GM13976 (cell line): ENCODE data around the gene RFC4.
"Not testable (repeated sequence)": the region's sequence is repeated elsewhere in the genome, so short reads cannot be mapped to it uniquely, and the experiment has no call there.

ENCODE experiments used
- DNase-seq: peaks from one replicate; pipeline ENCODE4 v3.0.0; 2012; ENCODE audit warnings: low spot score
- in situ Hi-C: fragments of 300-500 bp; cut with MboI; formaldehyde crosslinking; loops from one replicate; pipeline ENCODE4 v1.12.0; 2022; ENCODE audit warnings: low sequenced_read_pairs, mixed read lengths, inconsistent platforms; ENCODE audit not compliant: unreplicated experiment
- TF ChIP-seq, protein P1 (sequence below): IDR thresholded peaks from 2 replicates; pipeline ENCODE4 v1.5.1; 2012; ENCODE audit warnings: borderline replicate concordance, mild to moderate bottlenecking; ENCODE audit not compliant: insufficient read depth; ENCODE audit errors: extremely low read depth, missing control alignments, control extremely low read depth

Gene RFC4, protein sequence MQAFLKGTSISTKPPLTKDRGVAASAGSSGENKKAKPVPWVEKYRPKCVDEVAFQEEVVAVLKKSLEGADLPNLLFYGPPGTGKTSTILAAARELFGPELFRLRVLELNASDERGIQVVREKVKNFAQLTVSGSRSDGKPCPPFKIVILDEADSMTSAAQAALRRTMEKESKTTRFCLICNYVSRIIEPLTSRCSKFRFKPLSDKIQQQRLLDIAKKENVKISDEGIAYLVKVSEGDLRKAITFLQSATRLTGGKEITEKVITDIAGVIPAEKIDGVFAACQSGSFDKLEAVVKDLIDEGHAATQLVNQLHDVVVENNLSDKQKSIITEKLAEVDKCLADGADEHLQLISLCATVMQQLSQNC

DNA sequence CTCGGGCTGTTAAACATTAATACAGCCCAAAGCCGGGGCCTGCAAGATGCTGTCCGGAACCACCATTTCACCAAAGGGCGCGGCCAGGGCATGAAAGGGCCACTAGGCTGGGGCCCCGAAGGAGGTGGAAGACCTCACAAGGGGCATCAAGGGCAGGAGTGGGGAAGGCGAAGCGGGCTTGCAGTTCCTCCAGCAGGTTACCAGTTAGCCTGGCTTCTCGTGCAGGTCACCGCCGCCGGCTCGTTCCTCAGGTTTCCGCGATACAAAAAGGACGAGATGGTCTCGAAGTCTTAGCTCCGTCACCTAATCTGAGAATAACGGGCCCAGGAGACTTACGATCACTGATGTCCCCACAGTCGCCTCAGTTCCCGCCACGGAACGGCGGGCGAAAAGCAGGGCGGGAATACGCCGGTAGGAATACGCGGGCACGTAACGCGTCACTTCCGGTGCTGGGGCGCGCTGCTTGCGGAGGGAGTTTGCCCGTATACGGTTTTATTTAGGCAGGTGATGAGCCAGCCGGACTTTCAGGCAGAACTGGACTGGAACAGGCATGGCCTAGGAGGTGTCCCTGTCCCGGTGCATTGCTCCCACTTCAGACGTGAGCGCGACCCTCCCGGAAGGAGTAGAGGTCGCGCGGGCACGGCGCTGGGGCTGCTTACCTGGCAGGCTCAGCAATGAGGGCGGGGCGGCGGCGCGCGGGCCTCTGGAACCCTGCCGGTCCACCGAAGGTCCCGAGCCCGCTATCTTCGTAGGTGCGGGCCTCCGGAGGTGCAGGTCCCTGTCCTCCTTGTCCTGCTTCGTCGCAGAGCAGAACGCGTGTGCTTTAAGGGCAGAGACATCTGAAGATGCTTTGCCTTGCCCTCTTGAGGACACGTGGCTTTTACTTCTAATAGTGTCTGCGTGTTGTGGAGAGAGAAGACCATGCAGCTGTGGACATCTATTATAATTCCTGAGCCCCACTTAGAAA lies at the start of gene RFC4:
RFC4 (minus strand) TSS at position 394 of the 967 bp plus-strand sequence. CDS start 1,769 bp downstream, outside the sequence.
- TF ChIP-seq, protein P1, sequence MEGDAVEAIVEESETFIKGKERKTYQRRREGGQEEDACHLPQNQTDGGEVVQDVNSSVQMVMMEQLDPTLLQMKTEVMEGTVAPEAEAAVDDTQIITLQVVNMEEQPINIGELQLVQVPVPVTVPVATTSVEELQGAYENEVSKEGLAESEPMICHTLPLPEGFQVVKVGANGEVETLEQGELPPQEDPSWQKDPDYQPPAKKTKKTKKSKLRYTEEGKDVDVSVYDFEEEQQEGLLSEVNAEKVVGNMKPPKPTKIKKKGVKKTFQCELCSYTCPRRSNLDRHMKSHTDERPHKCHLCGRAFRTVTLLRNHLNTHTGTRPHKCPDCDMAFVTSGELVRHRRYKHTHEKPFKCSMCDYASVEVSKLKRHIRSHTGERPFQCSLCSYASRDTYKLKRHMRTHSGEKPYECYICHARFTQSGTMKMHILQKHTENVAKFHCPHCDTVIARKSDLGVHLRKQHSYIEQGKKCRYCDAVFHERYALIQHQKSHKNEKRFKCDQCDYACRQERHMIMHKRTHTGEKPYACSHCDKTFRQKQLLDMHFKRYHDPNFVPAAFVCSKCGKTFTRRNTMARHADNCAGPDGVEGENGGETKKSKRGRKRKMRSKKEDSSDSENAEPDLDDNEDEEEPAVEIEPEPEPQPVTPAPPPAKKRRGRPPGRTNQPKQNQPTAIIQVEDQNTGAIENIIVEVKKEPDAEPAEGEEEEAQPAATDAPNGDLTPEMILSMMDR = no peak
- in situ Hi-C loops = no loop called here
- peak; percentile 87 for DNase-seq

DNA sequence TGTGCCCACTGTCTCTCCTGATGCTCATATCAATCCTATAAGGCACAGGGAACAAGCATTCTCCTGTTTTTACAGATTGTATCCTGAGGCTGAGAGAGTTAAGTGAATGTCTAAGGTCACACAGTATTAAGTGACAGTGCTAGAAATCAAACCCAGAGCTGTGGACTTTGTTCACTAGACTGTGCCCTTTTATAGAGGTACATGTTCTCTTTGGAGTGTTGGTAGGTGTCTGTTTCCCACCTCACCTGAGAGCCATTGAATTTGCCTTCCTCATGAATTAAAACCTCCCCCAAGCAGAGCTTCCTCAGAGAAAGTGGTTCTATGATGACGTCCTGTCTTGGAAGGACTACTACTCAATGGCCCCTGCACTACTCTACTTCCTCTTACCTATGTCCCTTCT lies 48.7 kb upstream of the RFC4 start:
- in situ Hi-C loops = no loop called here
- no peak for DNase-seq
- TF ChIP-seq, protein P1 = no peak

DNA sequence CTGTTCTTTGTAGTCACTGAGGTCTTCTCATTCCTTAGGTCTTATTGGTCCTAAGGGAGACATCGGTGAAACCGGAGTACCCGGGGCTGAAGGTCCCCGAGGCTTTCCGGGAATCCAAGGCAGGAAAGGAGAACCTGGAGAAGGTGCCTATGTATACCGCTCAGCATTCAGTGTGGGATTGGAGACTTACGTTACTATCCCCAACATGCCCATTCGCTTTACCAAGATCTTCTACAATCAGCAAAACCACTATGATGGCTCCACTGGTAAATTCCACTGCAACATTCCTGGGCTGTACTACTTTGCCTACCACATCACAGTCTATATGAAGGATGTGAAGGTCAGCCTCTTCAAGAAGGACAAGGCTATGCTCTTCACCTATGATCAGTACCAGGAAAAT lies 47.9 kb upstream of the RFC4 start:
- TF ChIP-seq, protein P1 = no peak
- in situ Hi-C loops = no loop called here
- no peak for DNase-seq

DNA sequence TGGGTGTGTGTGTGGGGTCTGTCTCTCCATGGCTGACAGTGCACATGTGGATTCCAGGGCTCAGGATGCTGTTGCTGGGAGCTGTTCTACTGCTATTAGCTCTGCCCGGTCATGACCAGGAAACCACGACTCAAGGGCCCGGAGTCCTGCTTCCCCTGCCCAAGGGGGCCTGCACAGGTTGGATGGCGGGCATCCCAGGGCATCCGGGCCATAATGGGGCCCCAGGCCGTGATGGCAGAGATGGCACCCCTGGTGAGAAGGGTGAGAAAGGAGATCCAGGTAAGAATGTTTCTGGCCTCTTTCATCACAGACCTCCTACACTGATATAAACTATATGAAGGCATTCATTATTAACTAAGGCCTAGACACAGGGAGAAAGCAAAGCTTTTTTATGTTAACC lies 46.7 kb upstream of the RFC4 start:
- in situ Hi-C loops = no loop called here
- DNase-seq = no peak
- TF ChIP-seq, protein P1 = no peak

GRCh38 chr3:186851835-186852234 lies 45.6 kb upstream of the RFC4 start:
- DNase-seq, in situ Hi-C loops: not testable (repeated sequence)

GRCh38 chr3:186849374-186849975 lies 43.2 kb upstream of the RFC4 start:
- TF ChIP-seq, protein P1 = peak; percentile 53
- peak; percentile 73 for DNase-seq
- in situ Hi-C loops = loop anchor here (10.0 kb wide), 1 partner anchor 315 kb away; no protein-coding TSS in a partner anchor
